ENCODE measurements around the gene PTN.

PTN gene

DNA sequence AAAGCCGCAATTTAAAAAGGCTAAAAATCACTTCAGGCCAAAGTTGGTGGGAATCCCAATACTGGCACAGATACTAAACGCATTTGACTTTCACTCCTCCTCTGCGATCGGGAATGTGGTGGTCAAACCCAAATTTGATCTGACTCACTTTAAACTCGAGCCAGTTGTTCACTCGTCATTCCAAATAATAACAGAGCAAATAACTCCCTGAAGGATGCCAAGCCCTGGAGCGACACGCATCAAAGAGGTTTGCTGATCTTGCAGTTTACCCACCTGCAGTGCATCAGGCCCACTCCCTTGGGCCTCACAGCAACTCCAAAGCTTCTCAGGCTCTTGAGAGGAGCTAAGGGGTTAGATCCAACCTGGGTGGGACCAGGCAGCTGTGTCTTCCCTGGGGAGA is 12.2 kb downstream of the PTN start:
- ChIA-PET CTCF (no interaction called here), POLR2A (no interaction called here)
- TF ChIP-seq, protein P1, sequence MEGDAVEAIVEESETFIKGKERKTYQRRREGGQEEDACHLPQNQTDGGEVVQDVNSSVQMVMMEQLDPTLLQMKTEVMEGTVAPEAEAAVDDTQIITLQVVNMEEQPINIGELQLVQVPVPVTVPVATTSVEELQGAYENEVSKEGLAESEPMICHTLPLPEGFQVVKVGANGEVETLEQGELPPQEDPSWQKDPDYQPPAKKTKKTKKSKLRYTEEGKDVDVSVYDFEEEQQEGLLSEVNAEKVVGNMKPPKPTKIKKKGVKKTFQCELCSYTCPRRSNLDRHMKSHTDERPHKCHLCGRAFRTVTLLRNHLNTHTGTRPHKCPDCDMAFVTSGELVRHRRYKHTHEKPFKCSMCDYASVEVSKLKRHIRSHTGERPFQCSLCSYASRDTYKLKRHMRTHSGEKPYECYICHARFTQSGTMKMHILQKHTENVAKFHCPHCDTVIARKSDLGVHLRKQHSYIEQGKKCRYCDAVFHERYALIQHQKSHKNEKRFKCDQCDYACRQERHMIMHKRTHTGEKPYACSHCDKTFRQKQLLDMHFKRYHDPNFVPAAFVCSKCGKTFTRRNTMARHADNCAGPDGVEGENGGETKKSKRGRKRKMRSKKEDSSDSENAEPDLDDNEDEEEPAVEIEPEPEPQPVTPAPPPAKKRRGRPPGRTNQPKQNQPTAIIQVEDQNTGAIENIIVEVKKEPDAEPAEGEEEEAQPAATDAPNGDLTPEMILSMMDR (IDR thresholded peaks at IDR 0.05; ENCODE audit: control extremely low read depth, extremely low read depth, low read depth, missing control alignments): no peak
- DNase-seq (ENCODE audit: extremely low spot score): no peak

GRCh38 chr7:137329411-137329810 is 14.1 kb downstream of the PTN start:
- TF ChIP-seq, protein P1 (IDR thresholded peaks at IDR 0.05; ENCODE audit: control extremely low read depth, extremely low read depth, low read depth, missing control alignments): no peak
- DNase-seq (ENCODE audit: extremely low spot score): no peak
- ChIA-PET POLR2A (no interaction called here), CTCF (interaction anchor here (0.7 to 1.7 kb wide), 2 partner anchors 11 to 25 kb away, joined by 3 to 5 read pairs; no protein-coding TSS in a partner anchor)

- CTCF ChIA-PET: interaction anchor here (1.7 kb wide), 1 partner anchor 10 kb away, joined by 5 read pairs; no protein-coding TSS in a partner anchor
- TF ChIP-seq, protein P1 (IDR thresholded peaks at IDR 0.05; ENCODE audit: control extremely low read depth, extremely low read depth, low read depth, missing control alignments): no peak
- POLR2A ChIA-PET: no interaction called here
- no peak for DNase-seq (ENCODE audit: extremely low spot score)
Measured at GRCh38 chr7:137328373-137329120, 15.0 kb downstream of the PTN start.

DNA sequence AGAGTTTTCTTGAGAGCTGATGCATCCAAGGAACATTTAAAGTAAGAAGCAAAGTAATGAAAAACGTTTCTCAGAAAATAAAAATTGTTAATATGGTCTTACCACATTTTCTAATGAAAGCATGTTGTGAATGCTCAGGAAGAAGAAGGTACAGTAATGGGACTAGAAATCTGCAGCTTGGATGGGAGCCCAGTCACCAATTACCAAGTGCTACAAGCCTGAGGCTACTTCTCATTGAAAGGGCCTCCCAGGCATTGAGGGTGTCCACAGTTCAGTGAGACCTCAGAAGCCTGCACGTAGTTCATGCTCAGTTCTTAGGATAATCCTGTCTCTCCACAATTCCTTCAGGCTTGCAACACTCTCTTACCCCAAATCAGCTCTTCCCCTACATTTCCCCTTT is 17.6 kb downstream of the PTN start:
- POLR2A ChIA-PET: no interaction called here
- CTCF ChIA-PET: no interaction called here
- TF ChIP-seq, protein P1 (IDR thresholded peaks at IDR 0.05; ENCODE audit: control extremely low read depth, extremely low read depth, low read depth, missing control alignments): no peak

GRCh38 chr7:137324796-137325696 is 18.5 kb downstream of the PTN start:
- DNase-seq (ENCODE audit: extremely low spot score): no peak
- CTCF ChIA-PET: interaction anchor here (0.7 kb wide), 1 partner anchor 10 kb away, joined by 3 read pairs; no protein-coding TSS in a partner anchor
- TF ChIP-seq, protein P1 (IDR thresholded peaks at IDR 0.05; ENCODE audit: control extremely low read depth, extremely low read depth, low read depth, missing control alignments): no peak
- POLR2A ChIA-PET: no interaction called here

More for the DNA sequence above, 17.6 kb downstream of the PTN start:
- no peak for DNase-seq (ENCODE audit: extremely low spot score)

DNA sequence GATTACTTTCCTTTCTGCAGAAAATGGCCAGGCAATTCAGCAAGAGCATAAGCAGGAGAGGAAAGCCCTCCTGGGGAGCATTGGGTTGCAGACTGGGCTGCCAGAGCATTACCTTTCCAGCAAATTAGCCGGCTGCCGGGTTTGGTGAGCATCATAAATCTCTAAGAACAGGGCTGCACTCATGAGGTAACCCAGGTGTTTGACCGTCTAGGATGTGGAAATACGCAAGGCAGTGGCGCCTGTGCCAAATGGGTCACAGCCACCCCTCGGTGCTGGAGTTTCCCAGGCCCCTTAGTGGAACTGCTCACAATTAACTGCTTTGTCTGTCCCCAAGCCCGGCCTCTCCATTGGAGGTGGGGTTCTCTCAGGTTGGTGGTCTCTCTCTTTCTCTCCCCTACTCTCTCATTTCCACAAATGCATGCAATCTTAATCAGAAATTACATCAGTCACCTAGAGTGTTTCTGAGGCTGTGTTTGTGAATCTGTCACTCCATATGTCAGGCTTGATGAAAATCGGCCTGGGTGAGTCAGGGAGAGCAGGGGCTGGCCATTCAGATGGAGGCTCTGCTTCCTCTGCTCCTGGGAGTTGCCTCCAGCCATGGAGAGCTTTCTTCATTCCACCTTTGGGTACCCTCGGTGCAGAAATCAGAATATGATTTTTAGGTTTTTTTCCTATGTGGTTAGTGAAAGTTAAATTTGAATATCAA is 26.7 kb downstream of the PTN start:
- TF ChIP-seq, protein P1 (IDR thresholded peaks at IDR 0.05; ENCODE audit: control extremely low read depth, extremely low read depth, low read depth, missing control alignments): no peak
- CTCF ChIA-PET: interaction anchor here (1.7 kb wide), 1 partner anchor 25 kb away, joined by 3 read pairs; no protein-coding TSS in a partner anchor
- POLR2A ChIA-PET: no interaction called here
- no peak for DNase-seq (ENCODE audit: extremely low spot score)

Data from GM10248 (cell line).